Chondrocyte (in vitro differentiated cells): ENCODE results near the gene NAALADL2. TPM values are rescaled to one million over a fixed set of nuclear protein-coding genes. Genes with fewer than 3 reads are reported as not detected.

Experiments
- DNase-seq: peaks from one replicate; pipeline ENCODE4 v3.0.0; 2021; ENCODE audit warnings: mixed read lengths, low spot score
- H3K27ac Mint-ChIP-seq: one replicate; pipeline ENCODE4 v1.8.0; 2021; ENCODE audit warnings: mild to moderate bottlenecking, moderate library complexity, mixed read lengths; ENCODE audit not compliant: unreplicated experiment
- H3K27me3 Mint-ChIP-seq: 2 replicates; pipeline ENCODE4 v1.8.0; 2021; ENCODE audit warnings: low read depth, mixed read lengths
- H3K36me3 Mint-ChIP-seq: 2 replicates; pipeline ENCODE4 v1.8.0; 2021; ENCODE audit warnings: low read depth, mixed read lengths
- H3K4me1 Mint-ChIP-seq: 2 replicates; pipeline ENCODE4 v1.8.0; 2021; ENCODE audit warnings: low read depth, mild to moderate bottlenecking, mixed read lengths
- H3K4me3 Mint-ChIP-seq: one replicate; pipeline ENCODE4 v1.8.0; 2021; ENCODE audit warnings: mild to moderate bottlenecking, moderate library complexity, mixed read lengths; ENCODE audit not compliant: unreplicated experiment
- H3K9me3 Mint-ChIP-seq: 2 replicates; pipeline ENCODE4 v1.8.0; 2021; ENCODE audit warnings: low read depth, mixed read lengths
- CTCF ChIP-seq: fragments of 200-600 bp; sonication (generic); IDR thresholded peaks from 2 replicates; pipeline ENCODE4 v1.5.0; 2021; ENCODE audit warnings: antibody characterized with exemption, mild to moderate bottlenecking, moderate library complexity
- total RNA-seq: library from RNA; stranded (reverse); gene quantifications from 3 replicates; pipeline ENCODE4 v1.2.1, GENCODE V29; 2021

NAALADL2 gene
- total RNA-seq, 1 donor from 2014 or later = 8.0 TPM

DNA sequence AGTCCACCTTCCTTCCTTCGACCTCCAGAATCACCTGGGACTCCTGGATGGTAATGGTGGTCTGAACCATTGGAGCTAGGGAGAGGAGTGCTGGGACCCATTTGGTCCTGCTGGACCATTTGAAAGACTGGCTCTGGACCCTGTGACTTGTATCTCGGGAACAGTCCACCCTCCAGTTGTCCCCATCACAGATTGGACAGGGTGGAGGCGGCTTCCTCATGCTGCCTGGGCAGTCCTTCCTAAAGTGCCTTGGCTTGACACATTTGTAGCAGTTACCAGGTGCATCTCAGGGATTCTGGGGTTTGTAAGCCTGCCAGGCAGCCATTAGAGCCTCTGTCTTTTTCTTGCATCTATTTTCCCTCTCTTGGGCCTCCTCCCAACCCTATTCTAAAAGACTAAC, 758.1 kb downstream of the NAALADL2 start:
- DNase-seq = no peak
- Mint-ChIP-seq H3K27ac (no peak overlapping the region), H3K36me3 (no peaks in the 10 kb centered on the region), H3K9me3 (peaks cover 2% of the 10 kb centered on the region), H3K27me3 (no peaks in the 10 kb centered on the region), H3K4me1 (no peaks in the 10 kb centered on the region), H3K4me3 (no peak overlapping the region)
- TF ChIP-seq CTCF = no peak

GRCh38 chr3:175619369-175619768, 760.2 kb downstream of the NAALADL2 start:
- TF ChIP-seq CTCF = no peak
- peaks cover 2% of the 10 kb centered on the region for H3K9me3 Mint-ChIP-seq
- no peak for DNase-seq
- H3K4me1 Mint-ChIP-seq = no peaks in the 10 kb centered on the region
- H3K27ac Mint-ChIP-seq = no peak overlapping the region
- no peaks in the 10 kb centered on the region for H3K36me3 Mint-ChIP-seq
- H3K4me3 Mint-ChIP-seq = no peak overlapping the region
- peaks cover 2% of the 10 kb centered on the region for H3K27me3 Mint-ChIP-seq

GRCh38 chr3:175620093-175620492, 761.0 kb downstream of the NAALADL2 start:
- H3K4me3 Mint-ChIP-seq = no peak overlapping the region
- no peak overlapping the region for H3K27ac Mint-ChIP-seq
- H3K4me1 Mint-ChIP-seq = no peaks in the 10 kb centered on the region
- H3K27me3 Mint-ChIP-seq = peaks cover 2% of the 10 kb centered on the region
- peak; percentile 77 for DNase-seq
- peaks cover 2% of the 10 kb centered on the region for H3K9me3 Mint-ChIP-seq
- no peaks in the 10 kb centered on the region for H3K36me3 Mint-ChIP-seq
- no peak for TF ChIP-seq CTCF

DNA sequence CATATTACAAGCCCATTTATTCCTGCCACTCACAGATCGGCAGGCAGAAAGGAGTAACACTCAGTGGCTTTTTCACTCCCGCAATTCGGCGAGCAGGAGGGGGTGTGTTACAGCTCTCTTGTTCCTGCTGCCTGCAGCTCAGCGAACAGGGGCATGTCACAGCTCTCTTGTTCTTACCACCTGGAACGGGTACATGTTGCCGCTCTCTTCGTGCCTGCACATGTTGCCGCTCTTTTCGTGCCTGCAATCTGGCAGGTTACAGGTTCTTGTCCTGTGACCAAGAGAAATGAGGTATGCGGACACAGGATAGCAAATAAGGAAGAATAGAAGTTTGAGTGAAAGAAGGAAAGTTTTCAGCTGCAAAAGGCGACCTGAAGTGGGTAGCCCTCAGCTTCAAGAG, 761.4 kb downstream of the NAALADL2 start:
- DNase-seq = peak; percentile 62
- Mint-ChIP-seq H3K4me3 (no peak overlapping the region), H3K4me1 (no peaks in the 10 kb centered on the region), H3K36me3 (no peaks in the 10 kb centered on the region), H3K27ac (no peak overlapping the region), H3K9me3 (peaks cover 2% of the 10 kb centered on the region), H3K27me3 (peaks cover 2% of the 10 kb centered on the region)
- no peak for TF ChIP-seq CTCF

DNA sequence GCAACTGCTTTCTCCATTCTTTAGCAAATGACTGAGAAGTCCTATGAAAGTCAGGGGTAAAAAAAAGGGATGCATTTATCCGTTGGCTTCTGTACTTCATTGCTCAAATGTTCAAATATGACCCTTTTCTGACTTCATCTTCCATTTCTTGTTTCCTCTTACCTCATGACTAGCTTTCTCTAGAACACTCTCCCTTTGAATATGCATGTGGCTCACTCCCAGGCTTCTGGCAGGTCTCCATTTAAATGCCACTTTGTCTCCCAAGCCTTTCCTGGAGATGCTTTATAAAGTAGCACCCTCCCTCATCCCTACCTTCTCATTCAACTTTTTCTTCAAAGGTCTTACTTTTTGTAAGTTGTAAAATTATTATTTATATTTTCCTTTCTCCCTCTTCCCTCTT, 781.8 kb downstream of the NAALADL2 start:
- H3K27me3 Mint-ChIP-seq = no peaks in the 10 kb centered on the region
- no peak for DNase-seq
- no peak for TF ChIP-seq CTCF
- peaks cover 4% of the 10 kb centered on the region for H3K9me3 Mint-ChIP-seq
- H3K4me1 Mint-ChIP-seq = no peaks in the 10 kb centered on the region
- no peaks in the 10 kb centered on the region for H3K36me3 Mint-ChIP-seq
- peak overlapping the region; percentile 15 for H3K4me3 Mint-ChIP-seq
- no peak overlapping the region for H3K27ac Mint-ChIP-seq
